Right renal pelvis (tissue), 4 donors: Measurements from ENCODE around the gene KNDC1. TPM values are rescaled to one million over a fixed set of nuclear protein-coding genes. Genes with fewer than 3 reads are reported as not detected.

Experiments used
- DNase-seq, 4 donors: peaks; one replicate each; pipeline ENCODE4 v3.0.0-alpha.2; 2013; ENCODE audit warnings: low read depth in 4 of 4, low spot score in 3 of 4, missing footprints in 1 of 4
- polyA plus RNA-seq, 4 donors: library from polyadenylated mRNA; unstranded; fragments of 120-200 nt; gene quantifications; one replicate each; pipeline ENCODE4 v1.2.1, GENCODE V29; 2013; ENCODE audit not compliant: insufficient read length in 4 of 4

Gene KNDC1
- polyA plus RNA-seq, 4 donors, result 5.9 to 9.9 (median 7.1) TPM

DNA sequence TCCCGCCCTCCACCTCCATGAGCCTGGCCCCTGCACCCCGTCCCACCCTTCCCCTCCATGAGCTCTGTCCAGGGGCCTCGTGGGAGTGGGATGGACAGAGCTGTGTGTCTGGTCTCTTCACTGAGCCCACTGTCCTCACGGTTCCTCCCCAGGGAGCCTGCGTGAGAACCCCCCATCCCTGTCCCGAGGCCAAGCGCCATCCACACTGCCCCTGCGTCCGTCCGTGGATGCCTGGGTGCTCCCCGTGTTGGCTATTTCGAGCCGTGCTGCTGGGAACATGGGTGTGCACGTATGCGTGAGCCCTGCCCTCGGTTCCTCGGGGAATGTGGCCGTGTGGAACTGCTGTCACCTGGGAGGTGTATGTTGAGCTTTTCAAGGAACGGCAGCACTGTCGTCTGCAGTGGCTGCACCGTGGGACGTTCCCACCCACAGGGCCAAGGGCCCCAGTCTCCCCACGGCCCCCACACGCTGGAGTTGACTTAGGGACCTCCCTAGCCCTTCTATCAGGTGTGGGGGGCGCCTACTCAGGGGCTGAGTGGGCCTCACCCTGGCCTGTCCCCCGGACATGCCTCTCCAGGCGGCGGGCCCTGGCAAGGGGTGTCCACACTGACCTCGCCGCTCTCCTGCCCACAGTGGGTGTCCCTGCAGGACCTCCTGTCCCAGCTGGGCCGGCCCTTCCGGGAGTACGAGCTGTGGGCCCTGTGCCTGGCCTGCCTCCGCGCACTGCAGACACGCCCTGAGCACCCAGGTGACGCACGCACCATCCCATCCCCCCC lies 28.1 kb downstream of the KNDC1 start:
- no peak for DNase-seq

DNA sequence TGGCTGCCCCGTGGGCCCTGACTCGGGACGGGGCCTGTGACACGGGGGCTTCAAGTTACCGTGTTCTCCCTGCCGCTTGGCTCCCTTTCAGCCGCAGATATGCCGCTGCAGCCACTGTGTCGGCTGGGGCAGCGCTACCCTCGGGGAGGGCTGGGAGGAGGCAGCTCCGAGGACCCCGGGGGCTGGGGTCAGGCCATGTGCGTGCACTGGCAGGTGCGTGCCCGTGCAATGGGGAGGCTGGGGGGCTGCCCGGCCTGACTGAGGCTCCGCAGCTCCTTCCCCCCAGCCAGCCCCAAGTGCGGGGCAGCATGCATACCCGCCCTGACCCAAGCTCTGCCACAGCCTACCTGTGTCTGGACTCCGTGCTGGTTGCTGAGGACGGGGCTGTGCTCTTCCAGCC lies 29.2 kb downstream of the KNDC1 start:
- no peak for DNase-seq

DNA sequence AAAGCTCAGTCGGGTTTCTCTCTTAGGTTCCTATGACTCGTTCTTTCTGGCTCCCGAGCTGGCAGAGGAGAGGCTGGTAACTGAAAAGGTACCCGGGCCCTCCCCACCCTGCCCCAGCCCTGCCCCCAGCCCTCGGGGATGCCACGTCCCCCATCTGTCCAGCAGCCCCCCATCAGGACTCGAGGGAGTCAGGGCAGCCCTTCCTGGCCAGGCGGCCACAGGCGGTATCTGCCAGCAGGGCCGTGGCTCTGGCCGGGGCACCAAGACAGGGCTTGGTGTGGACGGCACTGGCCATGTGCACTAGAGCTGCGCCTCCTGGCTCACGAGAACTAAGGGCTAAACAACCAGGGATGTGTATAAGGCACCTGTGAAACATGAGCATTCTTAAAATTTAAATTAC lies 29.7 kb downstream of the KNDC1 start:
- DNase-seq, result no peak

DNA sequence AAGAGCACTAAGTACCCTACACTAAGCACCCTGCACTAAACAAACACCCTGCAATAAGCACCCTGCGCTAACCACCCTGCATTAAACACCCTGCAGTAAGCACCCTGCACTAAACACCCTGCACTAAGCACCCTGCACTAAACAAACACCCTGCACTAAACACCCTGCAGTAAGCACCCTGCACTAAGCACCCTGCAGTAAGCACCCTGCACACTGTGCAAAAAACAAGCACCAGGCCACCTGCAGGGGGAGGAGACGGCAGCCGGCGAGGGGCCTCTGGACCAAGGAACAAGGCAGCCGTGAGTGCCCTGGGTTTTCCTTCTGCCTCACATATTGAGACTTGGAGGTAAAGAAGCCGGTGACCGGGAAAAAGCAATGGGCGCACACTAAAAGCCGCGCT lies 30.2 kb downstream of the KNDC1 start:
- no peak for DNase-seq

DNA sequence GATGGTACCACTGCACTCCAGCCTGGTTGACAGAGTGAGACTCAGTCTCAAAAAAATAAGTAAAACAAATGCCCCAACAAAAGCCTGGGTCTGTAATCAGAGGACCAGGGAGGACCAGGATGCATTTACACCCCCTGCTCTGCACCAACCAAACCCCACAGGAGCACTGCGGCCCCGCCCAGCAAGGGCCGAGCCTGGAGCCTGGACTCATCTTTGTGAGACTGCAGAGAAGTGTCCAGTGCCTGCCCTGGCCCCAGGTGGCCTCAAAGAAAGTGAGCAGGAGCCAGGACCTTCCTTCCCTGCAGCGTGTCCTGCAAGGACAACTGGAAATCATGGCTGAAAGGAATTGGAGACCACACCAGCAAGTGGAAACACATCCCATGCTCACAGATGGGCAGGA lies 31.6 kb downstream of the KNDC1 start:
- no peak for DNase-seq

DNA sequence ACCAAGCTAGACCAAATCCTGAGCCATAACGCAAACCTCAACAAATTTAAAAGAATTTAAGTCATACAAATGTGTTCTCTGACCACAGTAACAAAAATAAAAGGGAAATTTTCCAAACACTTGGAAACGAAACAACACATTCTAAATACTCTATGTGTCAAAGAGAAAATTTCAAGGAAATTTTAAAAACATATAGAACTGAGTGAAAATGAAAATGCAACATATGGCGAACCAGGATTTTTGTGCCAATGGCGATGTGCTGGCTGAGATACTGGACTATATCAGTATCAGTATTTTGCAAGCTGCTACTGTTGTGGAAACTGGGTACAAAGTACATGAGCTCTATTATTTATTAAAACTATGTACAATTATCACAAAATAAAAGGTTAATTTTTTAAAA lies 34.1 kb downstream of the KNDC1 start:
- DNase-seq, result no peak

DNA sequence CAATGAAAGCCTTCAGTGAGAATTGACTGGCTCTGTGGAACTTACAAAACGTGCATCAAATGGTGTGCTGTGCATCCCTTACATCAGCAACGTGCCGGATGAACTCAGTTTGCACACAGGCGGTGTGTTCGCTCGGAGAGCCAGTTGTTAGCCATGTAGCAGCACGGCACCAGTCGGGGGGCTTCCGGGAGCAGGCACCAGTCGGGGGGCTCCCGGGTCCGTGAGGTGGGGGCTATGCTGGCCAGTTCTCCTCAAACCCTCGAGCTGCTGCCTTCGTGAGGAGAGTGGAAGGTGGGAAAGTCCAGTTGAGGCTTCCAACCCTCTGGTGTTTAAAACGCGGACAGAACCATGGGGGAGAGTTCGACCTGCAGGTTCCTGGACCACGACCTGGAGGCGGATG lies 35.1 kb downstream of the KNDC1 start:
- DNase-seq, result no peak

DNA sequence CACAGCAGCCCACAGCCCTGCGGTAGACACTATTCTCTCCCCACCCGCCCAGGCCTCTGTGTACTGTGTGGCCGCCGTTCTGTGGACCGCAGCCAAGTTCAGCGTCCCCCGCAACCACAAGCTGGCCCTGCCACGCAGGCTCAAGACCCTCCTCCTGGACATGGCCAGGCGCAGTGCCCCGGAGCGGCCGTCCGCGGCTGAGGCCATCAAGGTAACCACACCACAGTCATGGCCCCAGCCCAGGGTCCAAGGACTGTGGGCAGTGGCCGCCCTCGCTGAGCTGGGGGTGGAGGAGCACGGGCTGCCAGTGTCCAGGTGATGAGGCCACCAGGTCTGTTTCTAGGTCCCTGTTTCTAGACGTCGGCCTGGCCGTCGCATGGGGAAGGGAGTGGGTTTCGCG lies 35.6 kb downstream of the KNDC1 start:
- DNase-seq, result no peak

DNA sequence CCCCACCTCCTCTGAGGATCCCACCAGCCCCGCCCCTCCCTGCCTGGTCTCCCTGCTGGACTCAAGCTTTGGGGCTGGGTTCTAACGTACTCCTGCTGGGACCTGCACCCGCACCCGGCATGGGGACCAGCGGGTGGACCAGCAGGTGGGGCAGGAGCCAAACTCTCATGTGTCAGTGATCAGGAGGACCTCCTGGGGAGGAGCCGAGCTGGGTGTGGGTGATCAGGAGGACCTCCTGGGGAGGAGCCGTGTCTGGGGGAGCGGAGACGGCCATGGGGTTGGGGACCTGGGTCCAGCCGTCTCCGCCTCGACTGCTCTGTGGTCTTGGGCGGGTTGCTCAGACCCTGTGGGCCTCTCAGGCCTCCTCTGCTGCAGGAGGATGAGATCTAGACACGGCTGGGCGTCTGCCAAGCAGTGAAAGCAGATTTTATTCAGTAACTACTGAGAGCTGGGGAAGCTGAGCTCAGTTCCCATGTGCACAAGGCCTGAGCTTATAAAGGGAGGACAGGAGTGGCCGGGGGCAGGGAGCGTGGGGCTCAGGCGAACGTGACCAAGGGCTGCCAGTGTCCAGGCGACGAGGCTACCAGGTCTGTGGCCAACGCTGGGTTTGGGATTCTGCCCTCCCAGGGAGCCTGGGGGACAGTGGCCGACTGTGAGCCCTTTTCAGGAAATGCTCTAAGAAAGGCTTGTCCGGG lies 36.3 kb downstream of the KNDC1 start:
- DNase-seq, result no peak

DNA sequence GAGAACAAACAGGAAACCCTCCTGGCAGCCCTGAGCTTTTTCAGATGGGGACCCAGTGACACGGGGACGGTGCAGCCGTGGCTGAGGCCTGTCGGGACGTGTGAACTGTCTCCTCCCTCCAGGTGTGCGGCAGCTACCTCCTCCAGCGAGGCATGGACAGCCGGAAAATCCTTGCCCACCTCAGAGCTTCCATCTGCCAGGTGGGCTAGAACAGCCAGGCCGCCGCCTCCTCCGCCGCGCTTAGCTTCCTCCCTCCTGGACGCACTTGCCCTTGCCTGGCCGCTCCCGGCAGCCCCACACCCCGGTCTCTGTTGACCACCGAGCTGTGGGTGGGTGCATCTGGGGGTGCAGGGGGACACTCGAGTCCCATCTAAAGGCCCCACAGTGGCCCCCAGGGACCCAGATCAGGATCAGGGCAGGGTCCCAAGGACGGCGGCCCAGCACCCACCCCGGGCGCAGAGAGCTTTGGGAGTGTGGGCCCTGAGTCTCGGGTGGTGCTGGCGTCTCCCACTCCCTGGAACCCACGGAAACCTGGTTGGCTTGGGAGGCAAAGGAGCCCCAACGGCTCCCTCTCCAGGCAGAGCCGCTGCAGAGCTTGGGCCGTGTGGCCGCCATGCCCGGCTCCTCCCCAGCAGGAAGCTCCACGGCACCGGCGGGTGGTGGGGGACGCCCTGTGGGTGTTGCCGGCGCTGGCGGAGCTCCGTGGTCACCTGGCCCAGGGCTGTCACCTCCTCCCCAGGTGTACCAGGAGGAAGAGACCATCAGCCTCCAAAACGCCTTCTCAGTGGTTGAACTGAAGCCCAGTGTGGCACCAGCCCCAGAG lies 37.1 kb downstream of the KNDC1 start:
- no peak for DNase-seq

DNA sequence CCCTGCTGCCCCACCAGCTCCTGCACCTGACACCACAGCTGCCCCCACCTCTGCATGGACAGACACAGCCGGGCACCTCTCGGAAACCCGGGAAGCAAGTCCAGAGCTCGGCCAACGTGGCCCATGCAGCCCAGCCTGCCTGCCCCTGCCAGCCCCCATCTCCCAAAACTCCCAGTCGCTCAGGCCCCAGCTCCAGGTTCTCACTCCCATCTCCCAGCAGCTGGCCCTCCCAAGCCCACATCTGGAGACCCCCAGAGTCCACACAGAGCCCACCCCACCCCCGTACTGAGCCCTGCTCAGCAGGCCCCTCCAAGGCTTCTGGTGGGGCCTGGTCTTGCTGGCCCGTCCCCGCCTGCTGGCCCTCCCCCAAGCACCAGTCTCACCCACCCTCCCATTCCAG lies 37.8 kb downstream of the KNDC1 start:
- no peak for DNase-seq

DNA sequence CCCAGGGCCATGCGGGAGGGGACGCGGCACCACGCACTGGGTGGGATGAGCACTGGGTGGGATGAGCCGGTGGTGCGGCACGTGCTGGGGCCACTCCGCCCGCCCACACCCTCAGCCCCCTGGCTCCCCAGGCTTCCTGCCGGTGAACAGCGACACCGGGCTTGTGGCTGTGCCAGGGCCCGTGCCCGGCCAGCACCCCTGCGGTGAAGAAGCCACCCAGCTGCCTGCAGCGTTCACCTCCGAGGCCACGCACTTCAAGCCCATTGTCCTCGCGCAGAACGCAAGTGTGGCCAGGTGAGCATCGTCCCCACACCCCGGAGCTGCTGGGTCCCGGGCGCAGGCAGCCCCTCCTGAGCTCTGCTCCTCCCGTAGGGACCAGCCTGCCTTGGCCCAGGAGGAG lies 38.2 kb downstream of the KNDC1 start:
- no peak for DNase-seq

DNA sequence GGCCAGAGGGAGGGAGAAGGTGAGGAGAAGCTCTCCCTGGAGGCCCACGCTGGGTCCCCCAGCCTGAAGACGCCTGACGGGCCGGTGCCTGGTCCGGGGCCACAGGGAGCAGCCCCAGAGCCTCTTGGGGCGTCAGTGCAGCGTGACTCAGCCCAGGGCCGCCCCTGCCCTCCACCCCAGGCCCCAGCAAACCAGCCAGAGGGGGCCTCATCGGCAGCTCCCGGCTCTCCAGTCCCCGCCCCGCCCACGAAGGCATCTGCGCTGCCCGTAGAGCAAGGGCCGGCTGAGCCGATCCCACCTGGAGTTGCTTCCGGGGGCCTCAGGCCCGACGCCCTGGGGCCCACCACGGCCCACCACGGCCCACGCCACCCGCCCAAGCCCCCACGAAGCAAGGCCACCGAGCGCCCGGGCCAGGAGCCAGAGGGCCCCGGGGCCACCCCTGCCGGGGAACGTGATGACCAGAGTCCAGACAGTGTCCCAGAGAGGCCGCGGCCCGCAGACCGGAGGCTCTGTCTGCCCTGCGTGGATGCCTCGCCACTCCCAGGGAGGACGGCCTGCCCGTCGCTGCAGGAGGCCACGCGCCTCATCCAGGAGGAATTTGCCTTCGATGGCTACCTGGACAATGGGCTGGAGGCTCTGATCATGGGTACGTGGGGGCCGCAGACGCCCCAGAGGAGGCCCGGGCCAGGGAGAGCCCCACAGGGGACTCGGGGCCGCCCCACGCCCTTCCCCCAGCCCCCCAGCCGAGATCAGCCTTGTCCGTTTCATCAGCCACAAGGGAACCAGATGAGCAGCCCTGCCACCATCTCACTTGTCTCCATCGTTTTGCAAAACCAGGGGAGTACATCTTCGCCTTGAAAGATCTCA lies 38.8 kb downstream of the KNDC1 start:
- no peak for DNase-seq

DNA sequence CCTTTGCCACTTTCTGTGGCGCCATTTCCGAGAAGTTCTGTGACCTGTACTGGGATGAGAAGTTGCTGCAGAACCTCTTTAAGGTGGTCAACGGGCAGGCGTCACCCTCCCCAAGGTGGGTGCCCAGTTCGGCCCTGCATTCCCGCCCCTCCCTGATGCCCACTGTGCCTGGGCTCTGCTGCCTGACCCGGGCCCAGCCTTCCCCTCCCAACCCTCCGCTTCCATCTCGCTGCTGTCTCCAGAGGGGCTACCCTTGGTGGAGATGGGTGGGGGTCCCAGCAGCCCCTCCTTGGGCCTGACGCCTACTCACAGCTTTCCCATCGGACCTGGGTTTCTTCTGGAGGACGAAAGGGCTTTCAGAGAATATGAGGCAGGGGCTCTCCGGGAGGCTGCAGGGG lies 39.5 kb downstream of the KNDC1 start:
- DNase-seq, result no peak

DNA sequence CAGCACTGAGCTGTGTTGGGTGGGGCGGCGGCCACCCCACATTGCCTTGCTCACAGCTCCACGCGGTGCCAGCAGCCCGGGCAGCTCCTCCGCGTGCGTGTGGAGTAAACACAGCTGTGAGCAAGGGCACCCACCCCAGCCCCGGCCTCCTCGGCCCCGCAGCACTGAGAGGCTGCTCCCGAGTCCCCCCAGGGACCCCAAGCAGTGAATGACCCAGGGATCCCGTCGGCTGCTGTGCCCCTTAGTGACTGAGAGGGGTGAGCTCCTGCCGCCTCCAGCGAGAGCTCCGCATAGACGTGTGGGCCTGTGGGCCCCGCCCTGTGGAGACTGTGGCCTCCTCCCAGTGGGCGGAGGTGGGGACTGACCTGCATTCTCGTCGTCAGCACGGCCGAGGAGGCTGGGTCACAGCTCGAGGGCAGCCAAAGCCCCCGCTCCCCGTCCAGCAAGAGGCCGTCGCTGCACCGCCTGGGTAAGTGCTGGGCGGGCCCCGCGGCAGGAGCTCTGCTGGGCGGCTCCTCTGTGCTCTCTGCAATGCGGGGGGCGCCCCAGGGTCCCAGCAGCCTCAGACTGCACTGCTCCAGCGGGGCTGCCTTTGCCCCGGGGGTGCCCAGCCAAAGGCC lies 40.1 kb downstream of the KNDC1 start:
- DNase-seq, result no peak

DNA sequence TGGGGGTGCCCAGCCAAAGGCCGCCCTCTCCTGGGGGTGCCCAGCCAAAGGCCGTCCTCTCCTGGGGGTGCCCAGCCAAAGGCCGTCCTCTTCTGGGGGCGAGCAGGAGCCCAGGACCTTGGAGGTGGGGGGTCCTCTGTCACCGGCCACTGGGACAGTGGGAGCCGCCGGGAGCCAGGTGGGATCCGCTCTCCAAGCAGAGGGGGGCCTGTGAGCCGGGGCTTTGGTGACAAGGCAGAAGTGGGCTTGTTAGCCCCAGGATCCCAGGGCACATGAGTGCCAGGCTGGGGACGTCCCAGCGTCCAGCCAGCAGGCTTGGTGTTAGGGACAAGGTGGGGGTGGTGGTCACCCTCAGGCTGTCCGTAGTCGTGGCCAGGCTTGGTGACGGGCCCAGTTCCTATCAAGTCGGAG lies 40.6 kb downstream of the KNDC1 start:
- DNase-seq, result no peak

DNA sequence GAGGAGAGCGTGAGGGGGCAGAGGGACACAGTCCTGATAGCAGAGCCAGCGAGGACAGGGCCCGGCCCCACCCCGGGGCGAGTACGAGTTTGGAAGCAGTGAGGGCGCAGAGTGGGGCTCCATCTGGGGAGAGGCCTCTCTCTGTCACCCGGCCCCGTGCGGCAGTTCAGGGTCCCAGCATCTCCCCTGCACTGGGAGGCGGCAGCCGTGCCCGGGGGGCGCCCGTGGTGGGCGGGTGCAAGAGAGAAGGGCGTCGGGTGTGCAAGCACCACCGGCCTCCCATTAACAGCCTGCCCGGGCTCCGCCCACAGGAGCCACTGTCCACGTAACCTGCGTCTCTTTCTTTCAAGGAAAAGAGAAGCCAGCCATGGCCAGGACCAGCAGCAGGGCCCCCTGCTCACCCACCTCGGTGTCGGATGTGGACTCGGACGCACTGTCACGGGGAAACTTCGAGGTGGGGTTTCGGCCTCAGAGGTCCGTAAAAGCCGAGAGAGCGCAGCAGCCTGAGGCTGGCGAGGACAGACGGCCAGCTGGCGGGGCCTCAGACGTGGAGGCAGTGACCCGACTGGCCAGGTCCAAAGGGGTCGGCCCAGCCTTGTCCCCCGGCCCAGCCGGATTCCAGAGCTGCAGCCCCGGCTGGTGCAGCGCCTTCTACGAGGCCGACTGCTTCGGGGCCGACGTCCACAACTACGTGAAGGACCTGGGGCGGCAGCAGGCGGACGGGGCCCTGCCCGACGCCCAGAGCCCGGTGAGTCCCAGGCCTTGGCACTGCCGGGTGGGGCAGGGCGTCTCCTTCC lies 41.3 kb downstream of the KNDC1 start:
- DNase-seq, result no peak

DNA sequence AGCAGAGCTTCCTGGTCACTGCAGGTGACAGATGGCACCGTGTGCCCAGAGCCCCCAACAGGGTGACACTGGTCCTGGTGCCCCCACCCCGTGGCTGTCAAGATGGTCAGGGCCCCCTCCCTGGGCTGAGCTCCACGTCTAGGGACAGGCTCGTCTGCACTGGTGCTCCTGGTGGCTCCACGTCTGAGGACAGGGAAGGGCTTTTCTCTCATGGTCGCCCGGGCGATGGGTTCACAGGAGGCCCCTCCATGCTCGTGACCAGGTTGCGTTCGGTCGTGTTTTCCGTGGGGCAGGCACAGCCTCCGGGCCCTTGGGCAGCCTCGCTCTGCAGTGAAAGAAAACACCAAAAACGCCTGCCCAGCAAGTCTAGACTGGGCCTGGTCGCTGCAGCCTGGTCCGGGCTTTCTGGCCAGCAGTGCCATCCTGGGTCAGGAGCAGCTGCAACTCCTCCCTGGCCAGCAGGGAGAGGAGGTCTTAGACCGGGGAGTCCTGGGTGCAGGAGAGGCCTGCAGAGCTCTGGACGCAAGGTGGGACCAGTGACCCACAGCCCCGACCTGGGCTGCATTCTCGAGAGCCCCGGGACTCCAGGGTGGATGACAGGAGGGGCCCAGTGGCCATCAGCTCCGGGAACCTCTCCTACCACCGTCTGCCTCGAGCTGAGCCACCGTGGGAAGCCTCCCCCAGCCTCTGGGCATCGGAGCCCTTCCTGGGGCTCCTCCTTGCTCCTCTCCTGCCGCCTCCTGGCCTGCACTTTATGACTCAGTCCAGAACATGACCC lies 42.1 kb downstream of the KNDC1 start:
- DNase-seq, result no peak
